NCI-H460 (cell line): ENCODE data around the gene RASGRP3. TPM values are rescaled to one million over a fixed set of nuclear protein-coding genes. Genes with fewer than 3 reads are reported as not detected.

ENCODE experiments used
- DNase-seq: peaks from one replicate; pipeline ENCODE4 v3.0.0-alpha.2; 2016; ENCODE audit warnings: low read depth; ENCODE audit errors: extremely low read depth
- total RNA-seq: library from RNA; depleted of rRNA; stranded (reverse); fragments of >200 nt; shearing (Covaris generic); gene quantifications from 2 replicates; pipeline ENCODE4 v1.2.3, GENCODE V29; 2014

RASGRP3 gene
- total RNA-seq, 1 experiment from 2014 or later = not detected

- DNase-seq = no peak
These were observed 40.1 kb downstream of the RASGRP3 start for GRCh38 chr2:33516456-33516995.

GRCh38 chr2:33518200-33518599 is 41.8 kb downstream of the RASGRP3 start:
- no peak for DNase-seq

- no peak for DNase-seq
These were observed 42.5 kb downstream of the RASGRP3 start for GRCh38 chr2:33518929-33519328.

GRCh38 chr2:33521791-33522281 is 45.4 kb downstream of the RASGRP3 start:
- DNase-seq = no peak

- DNase-seq = no peak
These were observed 46.1 kb downstream of the RASGRP3 start for GRCh38 chr2:33522576-33522975.

GRCh38 chr2:33525666-33526065 is 49.2 kb downstream of the RASGRP3 start:
- DNase-seq = no peak

GRCh38 chr2:33526132-33526531 is 49.7 kb downstream of the RASGRP3 start:
- no peak for DNase-seq

GRCh38 chr2:33526921-33527320 is 50.5 kb downstream of the RASGRP3 start:
- no peak for DNase-seq

GRCh38 chr2:33528441-33528950 is 52.0 kb downstream of the RASGRP3 start:
- DNase-seq = no peak

- DNase-seq = no peak
These were observed 53.5 kb downstream of the RASGRP3 start for GRCh38 chr2:33529771-33530481.

- DNase-seq = no peak
These were observed 54.5 kb downstream of the RASGRP3 start for GRCh38 chr2:33530690-33531548.

- DNase-seq = no peak
These were observed 55.2 kb downstream of the RASGRP3 start for GRCh38 chr2:33531549-33532059.

GRCh38 chr2:33532146-33532545 is 55.7 kb downstream of the RASGRP3 start:
- DNase-seq = no peak

GRCh38 chr2:33532966-33533365 is 56.5 kb downstream of the RASGRP3 start:
- DNase-seq = no peak

- DNase-seq = no peak
These were observed 59.0 kb downstream of the RASGRP3 start for GRCh38 chr2:33535421-33535820.

- DNase-seq = no peak
These were observed 64.8 kb downstream of the RASGRP3 start for GRCh38 chr2:33541243-33541642.

- DNase-seq = no peak
These were observed 73.8 kb downstream of the RASGRP3 start for GRCh38 chr2:33550206-33550605.

- no peak for DNase-seq
These were observed 76.5 kb downstream of the RASGRP3 start for GRCh38 chr2:33552758-33553461.

GRCh38 chr2:33555681-33556080 is 79.2 kb downstream of the RASGRP3 start:
- no peak for DNase-seq

GRCh38 chr2:33559328-33559727 is 82.9 kb downstream of the RASGRP3 start:
- no peak for DNase-seq
